Hepatocyte (in vitro differentiated cells): Measurements from ENCODE around the gene TMEM185A. TPM values are rescaled to one million over a fixed set of nuclear protein-coding genes. Genes with fewer than 3 reads are reported as not detected.

Experiments used
- DNase-seq: peaks from one replicate; pipeline ENCODE4 v3.0.0-alpha.2; 2016; ENCODE audit warnings: low spot score
- H2AFZ ChIP-seq: fragments of 200-600 bp; sonication (generic); 2 replicates; pipeline ENCODE4 v1.6.0; 2016; ENCODE audit warnings: antibody characterized with exemption, mild to moderate bottlenecking
- H3K27ac ChIP-seq: fragments of 200-600 bp; sonication (generic); 2 replicates; pipeline ENCODE4 v1.5.1; 2016; ENCODE audit warnings: mild to moderate bottlenecking
- H3K27me3 ChIP-seq: fragments of 200-600 bp; sonication (generic); 2 replicates; pipeline ENCODE4 v1.6.1; 2016
- H3K36me3 ChIP-seq: fragments of 200-600 bp; sonication (generic); replicated peaks from 2 replicates; pipeline ENCODE4 v1.5.1; 2016; ENCODE audit warnings: low read depth; ENCODE audit not compliant: insufficient read depth
- H3K4me1 ChIP-seq: fragments of 200-600 bp; sonication (generic); 2 replicates; pipeline ENCODE4 v1.5.1; 2016; ENCODE audit warnings: mild to moderate bottlenecking, moderate library complexity; ENCODE audit not compliant: insufficient read depth
- H3K4me2 ChIP-seq: fragments of 200-600 bp; sonication (generic); 2 replicates; pipeline ENCODE4 v1.6.0; 2016
- H3K4me3 ChIP-seq: fragments of 200-600 bp; sonication (generic); 2 replicates; pipeline ENCODE4 v1.5.1; 2016; ENCODE audit warnings: mild to moderate bottlenecking
- H3K79me2 ChIP-seq: fragments of 200-600 bp; sonication (generic); 2 replicates; pipeline ENCODE4 v1.6.0; 2017; ENCODE audit warnings: mild to moderate bottlenecking
- H3K9me2 ChIP-seq: fragments of 200-600 bp; sonication (generic); replicated peaks from 2 replicates; pipeline ENCODE4 v1.6.0; 2017; ENCODE audit warnings: mild to moderate bottlenecking; ENCODE audit not compliant: insufficient read depth
- H3K9me3 ChIP-seq: fragments of 200-600 bp; sonication (generic); 2 replicates; pipeline ENCODE4 v1.5.1; 2016; ENCODE audit warnings: low read depth, mild to moderate bottlenecking
- H4K20me1 ChIP-seq: fragments of 200-600 bp; sonication (generic); 2 replicates; pipeline ENCODE4 v1.6.0; 2016; ENCODE audit warnings: mild to moderate bottlenecking; ENCODE audit not compliant: insufficient read depth, poor library complexity, severe bottlenecking
- CTCF ChIP-seq: fragments of 200-600 bp; sonication (generic); IDR thresholded peaks from 2 replicates; pipeline ENCODE4 v1.5.1; 2016; ENCODE audit warnings: antibody characterized with exemption, mild to moderate bottlenecking; ENCODE audit not compliant: poor library complexity
- EZH2 ChIP-seq: fragments of 200-600 bp; sonication (generic); IDR thresholded peaks from 2 replicates; pipeline ENCODE4 v1.6.1; 2016; ENCODE audit warnings: antibody characterized with exemption, mild to moderate bottlenecking, borderline replicate concordance
- EZH2phosphoT487 ChIP-seq: fragments of 200-600 bp; sonication (generic); IDR thresholded peaks from one replicate; pipeline ENCODE4 v1.6.1; 2018; ENCODE audit warnings: antibody characterized with exemption, mild to moderate bottlenecking, low read depth, moderate library complexity; ENCODE audit not compliant: unreplicated experiment, severe bottlenecking
- WGBS: methylation state at CpG from one replicate; pipeline ENCODE4 v1.1.6; 2016; ENCODE audit warnings: low lambda C conversion rate; ENCODE audit errors: missing lambda C conversion rate; 5-methylcytosine and 5-hydroxymethylcytosine counted together
- polyA plus RNA-seq: library from polyadenylated mRNA; unstranded; fragments of >200 nt; fragmentation: Nextera tagmentation; extraction: Ambion mirVana; gene quantifications from 2 replicates; pipeline ENCODE4 v1.2.1, GENCODE V29; 2016
- total RNA-seq: library from RNA; depleted of rRNA; stranded (reverse); fragments of >200 nt; gene quantifications from 2 replicates; pipeline ENCODE4 v1.2.3, GENCODE V29; 2014

Gene TMEM185A
- total and polyA plus RNA-seq, 2 experiments from 2014 or later: 45.6 to 45.7 TPM

DNA sequence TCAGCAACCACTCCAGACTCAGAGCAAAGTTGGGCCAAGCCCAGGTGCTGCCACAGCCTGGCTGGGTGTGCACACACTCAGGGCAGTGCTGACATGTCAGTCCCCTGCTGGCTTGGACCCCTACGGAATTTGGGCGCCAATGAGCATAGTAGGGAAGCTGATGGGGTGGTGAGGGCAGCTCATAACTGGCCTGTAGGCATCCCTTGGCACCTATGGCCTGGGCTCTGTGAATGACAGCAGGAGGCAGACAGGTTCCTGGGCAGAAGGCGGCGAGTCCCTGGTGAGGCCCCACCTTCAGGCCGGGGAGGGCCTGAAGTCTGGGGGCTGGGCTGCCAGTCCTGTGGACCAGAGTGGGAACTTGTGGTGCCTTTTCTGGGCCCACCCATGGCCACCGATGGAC, 15.9 kb upstream of the TMEM185A start:
- Histone ChIP-seq H3K9me3 (no peaks in the 10 kb centered on the region), H3K36me3 (no peaks in the 10 kb centered on the region), H3K9me2 (no peaks in the 10 kb centered on the region), H3K4me3 (no peak overlapping the region), H4K20me1 (no peaks in the 10 kb centered on the region), H3K27me3 (no peaks in the 10 kb centered on the region), H2AFZ (no peak overlapping the region), H3K4me1 (no peaks in the 10 kb centered on the region), H3K79me2 (no peaks in the 10 kb centered on the region), H3K4me2 (no peak overlapping the region), H3K27ac (no peak overlapping the region)
- no peak for DNase-seq
- TF ChIP-seq EZH2phosphoT487 (no peak), EZH2 (no peak), CTCF (no peak)
- WGBS: 86% methylated on average over 6 of the region's 6 CpGs

DNA sequence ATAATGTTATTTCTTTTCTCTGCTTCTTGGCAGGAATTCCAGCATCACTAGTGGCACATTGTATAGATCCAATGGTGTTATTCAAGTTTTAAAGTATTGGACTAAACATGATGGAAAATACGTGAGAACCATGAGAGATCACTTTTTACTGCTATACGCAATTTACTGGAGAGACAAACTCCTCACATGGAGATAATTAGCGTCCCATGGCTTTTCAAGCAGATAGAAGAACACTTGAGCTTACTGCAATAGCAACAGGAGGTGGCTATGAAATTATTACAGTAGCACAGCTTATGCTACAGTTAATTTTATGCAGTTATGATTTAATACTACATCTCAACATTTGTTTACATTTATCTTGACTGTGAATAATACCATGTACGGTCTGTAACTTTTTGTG, 11.9 kb upstream of the TMEM185A start:
- Histone ChIP-seq H4K20me1 (no peaks in the 10 kb centered on the region), H3K4me2 (no peak overlapping the region), H3K27ac (no peak overlapping the region), H3K9me3 (no peaks in the 10 kb centered on the region), H3K4me1 (no peaks in the 10 kb centered on the region), H3K9me2 (no peaks in the 10 kb centered on the region), H2AFZ (no peak overlapping the region), H3K27me3 (no peaks in the 10 kb centered on the region), H3K79me2 (no peaks in the 10 kb centered on the region), H3K4me3 (no peak overlapping the region), H3K36me3 (no peaks in the 10 kb centered on the region)
- TF ChIP-seq EZH2 (no peak), EZH2phosphoT487 (no peak), CTCF (no peak)
- WGBS: 70% methylated on average over 4 of the region's 4 CpGs
- no peak for DNase-seq

GRCh38 chrX:149641835-149642234, 10.2 kb upstream of the TMEM185A start:
- no peak for DNase-seq

More at GRCh38 chrX:149641835-149642234, 10.2 kb upstream of the TMEM185A start:
- Histone ChIP-seq H2AFZ (no peak overlapping the region), H3K9me3 (no peaks in the 10 kb centered on the region), H3K9me2 (no peaks in the 10 kb centered on the region), H3K27ac (no peak overlapping the region), H3K4me3 (no peak overlapping the region), H3K79me2 (no peaks in the 10 kb centered on the region), H3K4me2 (no peak overlapping the region), H3K36me3 (no peaks in the 10 kb centered on the region), H3K4me1 (no peaks in the 10 kb centered on the region), H3K27me3 (no peaks in the 10 kb centered on the region), H4K20me1 (no peaks in the 10 kb centered on the region)
- 64% methylated on average over 2 of the region's 2 CpGs for WGBS
- TF ChIP-seq EZH2phosphoT487 (no peak), CTCF (no peak), EZH2 (no peak)
